OCI-LY1 (cell line): ENCODE data around the gene AKT1S1.

Source experiments
- EZH2 ChIP-seq: fragments of 200-600 bp; sonication (generic), shearing (Covaris generic); IDR thresholded peaks from 2 replicates; pipeline ENCODE4 v1.8.0; 2017; ENCODE audit warnings: borderline replicate concordance, mixed run types, mild to moderate bottlenecking, antibody characterized with exemption, low read length, moderate library complexity, mixed read lengths
- TF ChIP-seq, protein P1 (sequence below): fragments of 200-600 bp; sonication (generic), shearing (Covaris generic); IDR thresholded peaks from 2 replicates; pipeline ENCODE4 v1.5.1; 2017; ENCODE audit warnings: mild to moderate bottlenecking, antibody characterized with exemption, low read length, moderate library complexity, mixed read lengths

DNA sequence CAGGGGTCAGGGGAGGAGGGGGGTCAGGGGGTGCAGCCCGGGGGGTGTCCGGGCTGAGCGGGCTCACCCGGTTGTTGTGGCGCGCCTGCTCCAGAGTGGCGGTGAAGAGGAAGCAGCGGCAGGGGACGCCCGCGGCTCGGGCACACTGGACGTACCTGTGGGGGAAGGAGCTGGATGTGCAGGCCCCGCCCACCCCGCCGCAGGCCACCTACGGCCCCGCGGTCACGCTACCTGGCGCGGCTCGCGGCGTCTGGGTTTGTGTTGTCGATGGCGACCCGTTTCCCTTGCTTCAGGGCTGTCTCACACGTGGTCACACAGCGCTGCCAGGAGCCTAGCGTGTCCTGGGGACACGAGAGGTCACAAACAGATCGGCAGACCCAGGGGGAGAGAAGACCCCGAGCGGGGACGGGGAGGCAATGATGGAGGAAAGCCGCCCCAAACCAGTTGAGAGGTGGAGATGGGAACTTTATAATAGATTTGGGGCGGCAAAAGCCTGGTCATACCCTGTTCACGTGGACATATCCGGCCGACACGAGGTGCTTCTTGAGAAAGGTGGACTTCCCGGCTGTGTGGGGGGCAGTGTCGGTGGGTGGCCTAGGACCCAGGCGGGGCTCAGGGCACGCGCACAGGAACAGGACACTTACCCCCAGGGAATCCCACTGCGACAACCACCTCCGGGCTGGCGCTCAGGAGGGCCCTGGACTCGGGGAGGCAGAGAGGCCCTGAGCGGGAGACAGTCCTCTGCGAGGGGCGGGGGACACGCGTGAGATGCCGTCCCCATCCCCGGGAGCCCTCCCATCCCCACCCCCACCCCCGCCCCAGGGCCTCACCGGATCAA, 15.4 kb downstream of the AKT1S1 start:
- no peak for TF ChIP-seq EZH2
- TF ChIP-seq, protein P1, sequence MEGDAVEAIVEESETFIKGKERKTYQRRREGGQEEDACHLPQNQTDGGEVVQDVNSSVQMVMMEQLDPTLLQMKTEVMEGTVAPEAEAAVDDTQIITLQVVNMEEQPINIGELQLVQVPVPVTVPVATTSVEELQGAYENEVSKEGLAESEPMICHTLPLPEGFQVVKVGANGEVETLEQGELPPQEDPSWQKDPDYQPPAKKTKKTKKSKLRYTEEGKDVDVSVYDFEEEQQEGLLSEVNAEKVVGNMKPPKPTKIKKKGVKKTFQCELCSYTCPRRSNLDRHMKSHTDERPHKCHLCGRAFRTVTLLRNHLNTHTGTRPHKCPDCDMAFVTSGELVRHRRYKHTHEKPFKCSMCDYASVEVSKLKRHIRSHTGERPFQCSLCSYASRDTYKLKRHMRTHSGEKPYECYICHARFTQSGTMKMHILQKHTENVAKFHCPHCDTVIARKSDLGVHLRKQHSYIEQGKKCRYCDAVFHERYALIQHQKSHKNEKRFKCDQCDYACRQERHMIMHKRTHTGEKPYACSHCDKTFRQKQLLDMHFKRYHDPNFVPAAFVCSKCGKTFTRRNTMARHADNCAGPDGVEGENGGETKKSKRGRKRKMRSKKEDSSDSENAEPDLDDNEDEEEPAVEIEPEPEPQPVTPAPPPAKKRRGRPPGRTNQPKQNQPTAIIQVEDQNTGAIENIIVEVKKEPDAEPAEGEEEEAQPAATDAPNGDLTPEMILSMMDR, result no peak
